C4-2B (cell line): ENCODE data around the gene MYLK.

Source experiments
- H3K27ac ChIP-seq: fragments of 450-650 bp; 2 replicates; pipeline ENCODE4 v1.5.1; 2017
- CTCF ChIP-seq: fragments of 450-650 bp; conservative IDR thresholded peaks from 2 replicates; pipeline ENCODE4 v1.5.1; 2017; ENCODE audit warnings: mild to moderate bottlenecking
- ZFX ChIP-seq: fragments of 450-650 bp; IDR thresholded peaks from 2 replicates; pipeline ENCODE4 v1.6.1; 2017

Gene MYLK

GRCh38 chr3:123635217-123635616 lies 248.9 kb downstream of the MYLK start:
- TF ChIP-seq ZFX, result no peak
- no peak for TF ChIP-seq CTCF
- no peak overlapping the region for H3K27ac ChIP-seq

GRCh38 chr3:123634149-123635051 lies 249.7 kb downstream of the MYLK start:
- TF ChIP-seq CTCF (no peak), ZFX (no peak)
- peak overlapping the region; percentile 6; the same call in 1 of the 2 replicates for H3K27ac ChIP-seq

- TF ChIP-seq ZFX, result no peak
- no peak for TF ChIP-seq CTCF
- peak overlapping the region; percentile 49 for H3K27ac ChIP-seq
These were observed 250.6 kb downstream of the MYLK start for GRCh38 chr3:123633530-123633929.

GRCh38 chr3:123632161-123632655 lies 251.9 kb downstream of the MYLK start:
- TF ChIP-seq CTCF, result no peak
- TF ChIP-seq ZFX, result no peak
- peak overlapping the region; percentile 49 for H3K27ac ChIP-seq

- TF ChIP-seq ZFX (no peak), CTCF (no peak)
- no peak overlapping the region; the same call in 1 of the 2 replicates for H3K27ac ChIP-seq
These were observed 254.4 kb downstream of the MYLK start for GRCh38 chr3:123629747-123630047.

- H3K27ac ChIP-seq, result peak overlapping the region; percentile 61
- TF ChIP-seq CTCF, result no peak
- no peak for TF ChIP-seq ZFX
These were observed 255.0 kb downstream of the MYLK start for GRCh38 chr3:123628996-123629746.
